H7 (cell line): ENCODE data around the gene SPINK13. TPM values are rescaled to one million over a fixed set of nuclear protein-coding genes. Genes with fewer than 3 reads are reported as not detected.
"Not testable (repeated sequence)": the region's sequence is repeated elsewhere in the genome, so short reads cannot be mapped to it uniquely, and the experiment has no call there.

ENCODE experiments used
- DNase-seq: peaks from one replicate; pipeline ENCODE4 v3.0.0; 2012
- H3K27me3 ChIP-seq: 2 replicates; pipeline ENCODE4 v1.6.0; 2011; ENCODE audit warnings: mild to moderate bottlenecking, low read length; ENCODE audit not compliant: control insufficient read depth, insufficient read depth
- H3K36me3 ChIP-seq: replicated peaks from 2 replicates; pipeline ENCODE4 v1.5.1; 2011; ENCODE audit warnings: low read length; ENCODE audit not compliant: control insufficient read depth, insufficient read depth
- H3K4me3 ChIP-seq: 2 replicates; pipeline ENCODE4 v1.5.1; 2011; ENCODE audit warnings: low read depth, mild to moderate bottlenecking, control low read depth, low read length, moderate library complexity; ENCODE audit not compliant: insufficient read depth
- total RNA-seq: library from RNA; depleted of rRNA; stranded (reverse); fragments of >200 nt; shearing (Covaris generic); gene quantifications from 2 replicates; pipeline ENCODE4 v1.2.3, GENCODE V29; 2014

The SPINK13 gene
- total RNA-seq, 1 experiment from 2014 or later, result not detected

DNA sequence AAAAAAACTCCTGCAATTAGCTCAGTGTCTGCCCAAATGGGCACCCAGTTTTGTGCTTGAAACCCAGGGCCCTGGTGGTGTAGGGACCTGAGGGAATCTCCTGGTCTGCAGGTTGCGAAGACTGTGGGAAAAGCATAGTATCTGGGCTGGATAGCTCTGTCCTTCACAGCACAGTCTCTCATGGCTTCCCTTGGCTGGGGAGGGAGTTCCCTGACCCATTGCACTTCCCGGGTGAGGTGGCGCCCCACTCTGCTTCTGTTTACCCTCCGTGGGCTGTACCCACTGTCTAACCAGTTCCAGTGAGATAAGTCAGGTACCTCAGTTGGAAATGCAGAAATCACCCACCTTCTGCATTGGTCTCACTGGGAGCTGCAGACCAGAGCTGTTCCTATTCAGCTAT is 12.7 kb downstream of the SPINK13 start:
- not testable (repeated sequence) for H3K27me3 ChIP-seq, H3K36me3 ChIP-seq, DNase-seq, H3K4me3 ChIP-seq

DNA sequence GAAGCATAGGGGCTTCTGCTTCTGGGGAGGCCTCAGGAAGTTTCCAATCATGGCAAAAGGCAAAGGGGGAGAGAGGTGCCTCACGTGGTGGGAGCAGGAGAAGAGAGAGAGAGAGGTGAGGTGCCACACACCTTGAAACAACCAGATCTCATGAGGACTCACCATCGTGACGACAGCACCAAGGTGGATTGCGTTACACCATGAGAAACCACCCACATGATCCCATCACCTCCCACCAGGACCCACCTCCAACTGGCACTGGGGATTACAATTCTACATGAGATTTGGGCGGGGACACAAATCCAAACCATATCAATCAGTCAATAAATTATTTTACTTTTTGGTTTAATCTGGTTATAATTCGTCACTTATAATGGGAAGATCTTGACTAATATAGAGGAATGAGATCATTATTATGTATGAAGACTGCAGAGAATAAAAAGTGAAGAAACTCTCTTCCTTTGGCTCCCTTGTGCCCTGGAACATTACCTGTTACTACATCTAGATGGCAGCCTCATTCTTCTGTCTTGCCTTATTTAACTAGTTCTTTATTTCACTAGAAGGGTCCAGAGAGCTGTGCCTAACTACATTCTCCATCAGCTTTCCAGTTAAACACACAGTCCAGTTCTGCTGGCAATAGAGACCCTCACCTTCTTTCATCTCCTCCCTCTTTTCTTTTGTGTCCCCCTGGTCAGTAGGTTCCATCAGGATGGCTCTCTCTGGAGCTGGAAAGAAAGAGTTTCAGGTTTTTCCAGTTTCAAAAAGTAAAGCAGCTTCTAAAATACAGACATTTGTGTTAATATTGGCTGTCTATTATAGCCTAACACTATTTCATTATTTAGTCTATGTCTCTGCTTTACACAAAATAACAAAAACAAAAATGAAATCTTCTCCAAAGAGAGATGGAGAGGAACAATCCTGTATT is 21.9 kb downstream of the SPINK13 start:
- peak; percentile 24 for DNase-seq
- no peaks in the 10 kb centered on the region for H3K36me3 ChIP-seq
- H3K4me3 ChIP-seq, result no peak overlapping the region
- no peaks in the 10 kb centered on the region for H3K27me3 ChIP-seq

DNA sequence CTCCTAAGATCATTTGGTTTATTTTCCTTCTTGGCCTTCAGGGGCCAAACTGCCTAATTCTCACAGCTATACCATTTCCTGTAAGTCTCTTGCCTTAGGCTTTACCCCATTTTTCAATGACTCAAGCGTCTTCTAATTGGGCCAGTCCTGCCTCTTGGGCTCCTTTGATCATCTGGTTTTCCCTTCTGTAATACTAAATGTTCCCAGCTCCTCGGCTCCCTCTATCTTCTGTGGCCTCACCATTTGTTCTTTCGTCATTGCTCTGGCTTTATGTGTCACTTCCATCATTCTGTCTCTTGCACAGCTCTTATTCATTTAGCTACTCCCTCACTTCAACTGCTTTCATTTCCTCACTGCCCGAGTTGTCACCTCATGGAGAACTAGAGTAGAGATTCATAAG is 29.1 kb downstream of the SPINK13 start:
- no peak overlapping the region for H3K4me3 ChIP-seq
- H3K27me3 ChIP-seq, result no peaks in the 10 kb centered on the region
- H3K36me3 ChIP-seq, result no peaks in the 10 kb centered on the region
- DNase-seq, result no peak

DNA sequence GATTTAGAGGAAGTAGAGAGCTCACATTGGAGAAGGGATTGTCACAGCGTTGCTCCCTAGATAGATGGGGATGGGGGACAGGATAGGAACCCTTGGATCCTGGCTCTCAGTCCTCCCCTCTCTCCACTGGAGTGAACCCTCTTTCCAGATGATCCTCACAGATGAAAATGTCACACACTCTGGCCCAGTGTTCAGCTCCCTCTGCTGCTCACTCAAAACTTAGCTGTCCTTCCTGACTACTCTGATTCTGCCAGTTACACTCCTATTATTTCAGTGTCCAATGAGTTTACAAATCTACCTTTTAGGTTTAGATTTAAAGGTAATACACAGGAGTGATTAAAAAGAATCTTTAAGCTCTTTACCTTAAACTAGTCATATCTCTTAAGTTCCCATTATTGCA is 37.9 kb downstream of the SPINK13 start:
- no peak overlapping the region for H3K4me3 ChIP-seq
- DNase-seq, result no peak
- H3K36me3 ChIP-seq, result no peaks in the 10 kb centered on the region
- no peaks in the 10 kb centered on the region for H3K27me3 ChIP-seq

DNA sequence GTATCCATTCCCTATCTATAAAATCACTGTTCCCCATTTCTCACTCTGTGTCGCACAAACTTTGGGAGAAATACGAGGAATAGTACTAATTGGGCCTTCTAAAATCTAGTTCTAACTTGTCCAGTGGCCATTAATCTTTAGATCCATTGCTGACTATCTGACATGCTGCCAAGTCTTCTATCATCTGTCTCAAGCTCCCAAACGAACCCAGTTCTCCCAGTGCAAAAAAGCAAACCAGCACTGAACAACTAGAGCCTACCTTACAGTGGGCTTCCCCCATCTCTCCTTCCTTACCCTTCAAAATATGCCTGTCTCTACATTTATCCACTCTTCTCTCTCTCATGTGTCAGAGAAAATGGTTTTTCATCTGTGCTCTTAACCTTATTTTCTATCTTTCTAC is 40.4 kb downstream of the SPINK13 start:
- H3K36me3 ChIP-seq, result no peaks in the 10 kb centered on the region
- no peak for DNase-seq
- H3K4me3 ChIP-seq, result no peak overlapping the region
- no peaks in the 10 kb centered on the region for H3K27me3 ChIP-seq

DNA sequence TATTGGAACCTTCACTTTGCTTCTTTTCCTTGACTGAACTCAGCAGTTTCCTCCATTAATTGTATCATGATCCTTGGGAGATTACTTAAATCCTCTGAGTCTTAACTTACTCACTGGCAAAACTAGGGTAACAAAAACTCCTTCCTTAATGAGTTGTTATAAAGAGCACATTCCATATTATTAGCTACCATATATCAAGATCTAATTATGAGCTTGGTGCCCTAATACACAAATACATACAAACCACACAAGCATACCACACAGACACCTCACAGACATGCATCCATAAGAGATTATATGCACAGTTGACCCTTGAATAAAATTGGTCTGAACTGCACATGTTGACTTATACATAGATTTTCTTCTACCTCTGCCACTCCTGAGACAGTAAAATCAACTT is 41.2 kb downstream of the SPINK13 start:
- H3K27me3 ChIP-seq, result no peaks in the 10 kb centered on the region
- no peak for DNase-seq
- no peaks in the 10 kb centered on the region for H3K36me3 ChIP-seq
- no peak overlapping the region for H3K4me3 ChIP-seq

DNA sequence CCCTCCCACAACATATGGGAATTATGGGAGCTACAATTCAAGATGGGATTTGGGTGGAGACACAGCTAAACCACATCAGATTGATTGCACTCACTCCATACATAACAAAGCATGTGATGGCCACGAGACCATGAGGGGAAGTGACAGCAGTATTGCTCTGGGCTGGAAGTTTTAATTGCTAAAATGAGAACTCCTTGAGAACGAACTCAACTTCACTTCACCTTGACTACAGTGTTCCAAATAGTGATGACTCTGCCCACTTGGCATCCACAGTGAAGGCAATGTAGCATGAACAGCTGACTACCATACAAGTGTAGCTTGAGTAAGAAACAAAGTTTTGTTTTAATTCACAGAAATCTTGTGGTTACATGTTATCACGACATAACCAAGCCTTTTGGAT is 42.9 kb downstream of the SPINK13 start:
- DNase-seq, result no peak
- Histone ChIP-seq H3K27me3 (no peaks in the 10 kb centered on the region), H3K4me3 (no peak overlapping the region), H3K36me3 (no peaks in the 10 kb centered on the region)

DNA sequence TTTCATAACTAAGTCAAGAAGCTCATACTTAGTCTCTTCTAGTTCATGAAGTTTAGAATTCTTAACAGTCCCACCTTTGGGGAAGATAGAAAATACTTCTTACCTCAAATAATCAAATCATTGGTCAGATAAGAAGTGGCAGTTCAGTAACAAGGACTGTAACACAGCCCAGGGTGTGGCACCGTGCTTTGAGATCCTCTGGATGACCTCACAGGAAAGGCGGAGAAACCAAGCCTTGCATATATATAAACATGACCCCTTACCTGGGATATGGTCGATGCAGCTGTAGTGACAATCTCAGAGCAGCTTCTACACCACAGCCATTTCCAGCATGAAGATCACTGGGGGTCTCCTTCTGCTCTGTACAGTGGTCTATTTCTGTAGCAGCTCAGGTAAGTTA is 43.6 kb downstream of the SPINK13 start, which contains the start of gene SPINK7:
SPINK7 (plus strand) TSS at position 271 of the 400 bp plus-strand sequence; CDS start at position 332, 61 bp downstream.
- Histone ChIP-seq H3K36me3 (no peaks in the 10 kb centered on the region), H3K4me3 (no peak within 1 kb of the TSS), H3K27me3 (no peaks in the 10 kb centered on the region)
- no peak for DNase-seq

DNA sequence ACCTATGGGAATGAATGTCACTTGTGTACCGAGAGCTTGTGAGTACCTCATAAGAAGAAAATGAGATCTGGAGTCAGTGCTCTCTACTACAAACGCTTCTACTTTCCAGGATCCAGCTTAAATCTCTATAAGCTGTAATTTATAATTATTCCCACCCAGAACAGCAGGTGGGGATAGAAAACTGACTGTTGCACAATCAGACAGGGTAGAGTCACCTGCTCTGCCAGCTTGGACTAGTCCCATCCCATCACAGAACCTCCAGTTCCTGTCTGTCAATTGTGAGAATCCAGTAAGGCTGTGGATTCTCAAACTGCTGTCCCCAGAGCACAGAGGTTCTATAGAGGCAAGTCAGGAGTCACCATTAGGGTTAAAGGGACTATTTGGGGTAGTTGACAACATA is 45.6 kb downstream of the SPINK13 start:
- no peaks in the 10 kb centered on the region for H3K36me3 ChIP-seq

DNA sequence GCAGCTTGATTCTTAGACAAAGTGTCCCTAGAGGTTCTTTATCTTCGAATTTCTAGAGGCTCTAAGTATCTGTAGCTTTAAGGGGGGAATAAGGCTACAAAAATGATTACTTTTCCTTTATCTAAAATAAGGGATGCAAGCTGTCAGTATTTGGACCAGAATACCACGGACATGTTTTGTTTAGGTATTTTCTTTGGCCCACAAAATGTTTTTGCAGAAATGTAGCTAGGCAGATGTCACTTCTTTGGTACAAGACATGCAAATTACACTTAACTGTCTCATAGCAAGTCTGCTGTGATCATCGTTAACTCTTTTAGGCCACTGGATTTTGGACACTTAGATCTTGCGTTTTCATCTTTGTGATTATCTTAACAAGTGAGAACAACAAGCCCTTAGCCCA is 46.1 kb downstream of the SPINK13 start:
- Histone ChIP-seq H3K27me3 (no peaks in the 10 kb centered on the region), H3K4me3 (no peak overlapping the region), H3K36me3 (no peaks in the 10 kb centered on the region)
- no peak for DNase-seq

More for the DNA sequence above, 45.6 kb downstream of the SPINK13 start:
- no peak for DNase-seq
- no peaks in the 10 kb centered on the region for H3K27me3 ChIP-seq
- no peak overlapping the region for H3K4me3 ChIP-seq

DNA sequence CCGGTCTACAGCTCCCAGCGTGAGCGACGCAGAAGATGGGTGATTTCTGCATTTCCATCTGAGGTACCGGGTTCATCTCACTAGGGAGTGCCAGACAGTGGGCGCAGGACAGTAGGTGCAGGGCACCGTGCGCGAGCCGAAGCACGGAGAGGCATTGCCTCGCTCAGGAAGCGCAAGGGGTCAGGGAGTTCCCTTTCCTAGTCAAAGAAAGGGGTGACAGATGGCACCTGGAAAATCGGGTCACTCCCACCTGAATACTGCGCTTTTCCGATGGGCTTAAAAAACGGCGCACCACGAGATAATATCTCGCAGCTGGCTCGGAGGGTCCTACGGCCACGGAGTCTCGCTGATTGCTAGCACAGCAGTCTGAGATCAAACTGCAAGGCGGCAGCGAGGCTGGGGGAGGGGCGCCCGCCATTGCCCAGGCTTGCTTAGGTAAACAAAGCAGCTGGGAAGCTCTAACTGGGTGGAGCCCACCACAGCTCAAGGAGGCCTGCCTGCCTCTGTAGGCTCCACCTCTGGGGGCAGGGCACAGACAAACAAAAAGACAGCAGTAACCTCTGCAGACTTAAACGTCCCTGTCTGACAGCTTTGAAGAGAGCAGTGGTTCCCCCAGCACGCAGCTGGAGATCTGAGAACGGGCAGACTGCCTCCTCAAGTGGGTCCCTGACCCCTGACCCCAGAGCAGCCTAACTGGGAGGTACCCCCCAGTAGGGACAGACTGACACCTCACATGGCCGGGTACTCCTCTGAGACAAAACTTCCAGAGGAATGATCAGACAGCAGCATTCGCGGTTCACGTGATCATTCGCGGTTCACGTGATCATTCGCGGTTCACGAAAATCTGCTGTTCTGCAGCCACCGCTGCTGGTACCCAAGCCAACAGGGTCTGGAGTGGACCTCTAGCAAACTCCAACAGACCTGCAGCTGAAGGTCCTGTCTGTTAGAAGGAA is 51.7 kb downstream of the SPINK13 start:
- DNase-seq, H3K27me3 ChIP-seq, H3K36me3 ChIP-seq: not testable (repeated sequence)
- H3K4me3 ChIP-seq, result peak overlapping the region; percentile 43

DNA sequence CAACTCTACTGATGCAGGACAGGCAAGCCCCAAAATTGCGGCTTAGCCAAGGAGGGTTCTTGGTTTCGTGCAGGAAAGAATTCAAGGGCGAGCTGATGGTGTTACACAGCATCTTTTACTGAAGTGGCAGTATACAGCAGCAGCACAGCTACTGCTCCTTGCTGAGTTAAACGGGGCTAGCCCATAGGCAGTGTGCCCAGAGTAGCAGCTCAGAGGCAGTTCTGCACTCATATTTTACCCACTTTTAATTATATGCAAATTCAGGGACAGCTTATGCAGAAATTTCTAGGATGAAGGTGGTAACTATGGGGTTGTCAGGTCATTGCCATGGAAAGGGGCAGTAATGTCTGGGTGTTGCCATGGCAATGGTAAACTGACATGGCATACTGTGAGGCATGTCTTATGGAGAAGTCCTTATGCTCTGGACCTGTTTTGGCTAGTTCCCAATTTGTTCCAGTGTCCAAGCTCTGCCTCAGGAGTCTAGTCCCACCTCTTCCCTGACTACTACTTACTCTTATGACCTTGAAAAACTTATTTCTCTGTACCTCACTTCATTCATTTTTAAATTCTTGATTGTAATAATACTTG is 64.8 kb downstream of the SPINK13 start:
- DNase-seq, result no peak
- Histone ChIP-seq H3K36me3 (no peaks in the 10 kb centered on the region), H3K27me3 (no peaks in the 10 kb centered on the region), H3K4me3 (no peak overlapping the region)

DNA sequence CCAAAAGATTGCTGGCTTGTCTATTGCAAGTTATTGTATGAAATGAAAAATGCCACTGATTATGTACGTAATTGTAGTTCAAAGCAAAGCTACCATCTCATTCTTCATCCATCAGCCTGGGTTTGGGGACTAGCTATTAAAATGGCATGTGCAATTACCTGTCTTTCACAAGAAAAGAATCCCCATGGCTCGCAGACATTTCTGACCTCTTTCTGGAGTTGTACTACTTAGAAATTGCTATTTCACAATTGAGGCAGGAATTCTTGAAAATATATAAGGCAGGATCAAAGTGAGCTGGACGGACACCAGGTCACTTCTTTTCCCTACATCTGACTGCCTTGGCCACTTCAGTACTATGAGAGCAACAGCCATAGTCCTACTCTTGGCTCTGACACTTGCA is 66.7 kb downstream of the SPINK13 start, which contains the start of gene SPINK9:
SPINK9 (plus strand) TSS at position 301 of the 400 bp plus-strand sequence; CDS start at position 356, 55 bp downstream.
- no peak for DNase-seq
- no peak within 1 kb of the TSS for H3K4me3 ChIP-seq
- H3K36me3 ChIP-seq, result no peaks in the 10 kb centered on the region
- H3K27me3 ChIP-seq, result no peaks in the 10 kb centered on the region
